ENCODE results near the gene NQO2.
"Not testable (repeated sequence)": the region's sequence is repeated elsewhere in the genome, so short reads cannot be mapped to it uniquely, and the experiment has no call there.

Gene NQO2

DNA sequence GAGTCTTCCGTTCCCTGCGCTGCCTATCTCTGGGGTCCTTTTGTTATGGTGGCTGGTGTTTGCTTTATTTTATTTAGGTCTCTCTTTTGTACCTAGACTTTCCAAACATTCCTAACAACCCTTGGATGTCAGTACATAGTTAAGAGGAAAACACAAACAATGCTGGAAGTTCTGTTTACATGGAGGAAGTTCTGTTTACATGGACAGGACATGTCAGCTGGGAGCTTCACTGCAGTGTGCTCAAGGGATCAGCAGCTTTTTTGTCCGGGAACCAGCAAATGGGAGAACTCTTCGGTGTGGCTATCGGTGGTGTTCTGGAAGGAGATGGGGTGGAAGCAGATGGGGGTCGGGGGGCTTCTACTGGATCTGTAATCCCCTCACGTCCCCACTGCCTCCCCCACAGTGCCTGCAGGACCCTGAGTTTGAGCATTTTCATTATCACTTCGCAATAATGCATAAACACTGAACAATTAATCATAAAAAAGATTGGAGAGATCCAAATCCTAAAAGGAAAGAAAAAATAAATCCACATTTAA lies 31.0 kb upstream of the NQO2 start:
- DNase-seq: no peak
- in situ Hi-C loops (cut with MboI; ENCODE audit: low pct_unique_long_range_greater_than_20kb, low sequenced_read_pairs): no loop called here

DNA sequence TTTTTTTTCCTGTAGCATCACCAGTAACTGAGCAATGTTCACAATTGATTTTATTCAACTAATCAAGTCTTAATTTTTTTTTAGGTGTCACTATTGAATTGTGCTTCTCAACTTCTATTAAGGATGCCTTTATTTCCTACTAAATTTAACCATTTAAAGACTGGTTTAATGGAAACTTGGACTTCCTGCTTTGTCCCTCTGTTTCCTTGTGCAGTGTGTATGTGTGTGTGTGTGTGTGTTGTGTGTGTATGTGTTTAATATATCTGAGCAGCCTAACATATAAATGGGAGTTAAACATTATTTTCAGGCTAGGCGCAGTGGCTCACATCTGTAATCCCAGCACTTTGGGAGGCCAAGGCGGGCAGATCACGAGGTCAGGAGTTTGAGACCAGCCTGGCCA lies 30.1 kb upstream of the NQO2 start:
- in situ Hi-C loops (cut with MboI; ENCODE audit: low pct_unique_long_range_greater_than_20kb, low sequenced_read_pairs): no loop called here
- DNase-seq: no peak

DNA sequence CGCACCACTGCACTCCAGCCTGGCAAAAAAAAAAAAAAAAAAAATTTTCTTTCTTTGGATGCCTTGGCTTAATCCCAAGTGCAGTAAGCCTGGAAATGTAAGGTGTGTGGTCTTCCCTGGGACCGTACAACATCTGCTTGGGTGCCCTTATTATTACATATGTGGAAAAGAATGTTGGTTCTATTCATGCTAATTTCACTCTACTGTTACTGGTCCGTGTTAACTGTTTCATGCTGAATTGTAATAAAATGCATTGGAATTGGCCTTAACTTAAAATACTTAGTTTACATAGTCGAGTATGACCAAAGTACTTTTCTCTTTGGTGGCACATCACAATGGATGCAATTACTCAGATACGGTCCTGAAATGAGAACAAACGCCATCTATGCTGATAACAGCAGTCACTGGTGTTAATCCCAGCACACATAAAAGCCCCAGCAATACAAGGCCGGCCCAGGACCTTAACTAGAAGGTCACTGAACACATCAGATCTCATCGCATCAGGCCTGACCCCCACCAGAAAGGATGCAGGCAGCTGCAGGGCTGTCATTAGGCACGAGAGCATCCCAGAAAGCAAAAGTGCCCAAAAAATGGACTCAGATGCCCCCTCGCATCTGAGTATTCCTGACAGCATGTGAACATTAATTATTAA lies 29.5 kb upstream of the NQO2 start:
- in situ Hi-C loops (cut with MboI; ENCODE audit: low pct_unique_long_range_greater_than_20kb, low sequenced_read_pairs): no loop called here
- no peak for DNase-seq

DNA sequence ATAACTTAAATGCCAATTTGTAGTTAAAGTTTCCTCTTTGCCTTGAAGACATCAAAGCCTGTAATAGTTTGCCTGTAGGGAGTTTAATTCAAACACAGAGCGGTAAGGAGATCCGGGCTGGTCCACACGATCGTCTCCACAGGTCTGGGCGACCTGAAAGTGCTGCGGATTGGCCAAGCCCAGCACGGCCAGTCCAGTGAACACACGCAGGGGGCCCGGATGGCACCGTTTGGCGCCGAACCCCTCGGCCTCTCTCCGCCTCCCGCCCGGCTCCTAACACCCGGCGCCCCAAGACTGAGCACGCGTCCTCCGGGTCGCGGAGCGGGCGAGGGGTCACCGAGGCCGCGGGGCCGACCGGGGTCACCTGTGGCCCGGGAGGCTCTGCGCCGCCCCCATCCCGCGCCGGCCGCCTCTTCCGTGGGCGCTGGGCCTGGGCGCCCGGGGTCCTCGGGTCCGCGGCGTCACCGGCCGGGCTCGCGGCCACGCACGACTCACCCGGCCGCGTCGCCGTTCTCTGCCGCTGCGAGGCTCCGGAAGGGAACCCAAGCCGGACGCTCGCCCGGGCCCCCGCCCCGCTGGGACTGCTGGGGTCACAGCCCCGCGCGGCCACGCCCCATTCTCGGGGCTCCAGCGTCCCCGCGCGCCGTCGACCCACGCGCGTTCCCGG lies 28.8 kb upstream of the NQO2 start:
- DNase-seq: peak; percentile 39
- in situ Hi-C loops (cut with MboI; ENCODE audit: low pct_unique_long_range_greater_than_20kb, low sequenced_read_pairs): no loop called here

DNA sequence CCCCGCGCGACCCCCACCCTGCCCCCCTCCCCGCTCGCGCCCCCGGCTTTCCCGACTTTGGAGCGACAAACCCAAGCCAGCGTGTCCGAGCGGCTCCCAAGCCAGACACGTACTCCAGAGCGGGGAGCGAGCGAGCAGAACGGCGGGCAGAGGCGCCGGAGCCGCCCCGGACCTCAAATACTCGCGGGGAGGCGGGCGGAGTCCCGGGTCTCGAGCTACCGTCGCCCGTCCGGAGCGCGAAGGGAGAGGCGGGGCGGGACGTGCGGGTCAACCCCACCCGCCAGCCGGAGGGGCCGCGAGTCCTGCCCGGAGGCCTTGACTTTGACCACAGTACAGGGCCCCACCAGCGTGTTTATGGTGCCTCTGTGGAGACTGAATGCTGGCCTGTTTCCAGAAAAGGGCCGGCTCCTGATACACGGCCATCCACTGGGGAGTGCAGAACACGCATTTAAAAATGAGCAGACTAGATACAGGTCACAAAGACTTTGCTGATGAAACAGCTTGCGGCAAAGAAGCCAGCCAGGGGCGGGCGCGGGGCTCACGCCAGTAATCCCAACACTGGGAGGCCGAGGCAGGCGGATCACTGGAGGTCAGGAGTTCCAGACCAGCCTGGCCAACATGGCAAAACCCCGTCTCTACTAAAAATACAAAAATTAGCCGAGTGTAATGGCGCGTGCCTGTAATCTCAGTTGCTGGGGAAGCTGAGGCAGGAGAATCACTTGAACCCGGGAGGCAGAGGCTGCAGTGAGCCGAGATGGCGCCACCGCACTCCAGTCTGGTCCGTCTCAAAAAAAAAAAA lies 28.1 kb upstream of the NQO2 start, which contains the start of gene SERPINB6:
SERPINB6 (minus strand) TSS at position 148 of the 799 bp plus-strand sequence. CDS start 12,235 bp downstream, outside the sequence.
- in situ Hi-C loops (cut with MboI; ENCODE audit: low pct_unique_long_range_greater_than_20kb, low sequenced_read_pairs): no loop called here

DNA sequence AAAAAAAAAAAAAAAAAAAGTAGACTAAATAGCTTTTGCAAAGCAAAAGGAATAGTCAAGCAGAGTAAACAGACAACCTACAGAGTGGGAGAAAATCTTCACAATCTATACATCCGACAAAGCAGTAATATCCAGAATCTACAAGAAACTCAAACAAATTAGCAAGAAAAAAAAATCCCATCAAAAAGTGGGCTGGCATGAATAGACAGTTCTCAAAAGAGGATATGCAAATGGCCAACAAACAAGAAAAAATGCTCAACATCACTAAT lies 27.5 kb upstream of the NQO2 start:
- in situ Hi-C loops (cut with MboI; ENCODE audit: low pct_unique_long_range_greater_than_20kb, low sequenced_read_pairs); DNase-seq: not testable (repeated sequence)

More for the DNA sequence above, 28.1 kb upstream of the NQO2 start, which contains the start of gene SERPINB6:
- DNase-seq: peak; percentile 63

DNA sequence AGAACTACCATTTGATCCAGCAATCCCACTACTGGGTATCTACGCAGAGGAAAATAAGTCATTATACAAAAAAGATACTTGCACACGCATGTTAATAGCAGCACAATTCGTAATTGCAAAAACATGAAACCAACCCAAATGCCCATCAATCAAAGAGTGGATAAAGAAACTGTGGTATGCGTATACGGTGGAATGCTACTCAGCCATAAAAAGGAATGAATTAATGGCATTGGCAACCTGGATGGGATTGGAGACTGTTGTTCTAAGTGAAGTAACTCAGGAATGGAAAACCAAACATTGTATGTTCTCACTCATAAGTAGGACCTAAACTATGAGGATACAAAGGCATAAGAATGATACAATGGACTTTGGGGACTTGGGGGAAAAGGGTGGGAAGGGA lies 27.0 kb upstream of the NQO2 start:
- DNase-seq; in situ Hi-C loops (cut with MboI; ENCODE audit: low pct_unique_long_range_greater_than_20kb, low sequenced_read_pairs): not testable (repeated sequence)

DNA sequence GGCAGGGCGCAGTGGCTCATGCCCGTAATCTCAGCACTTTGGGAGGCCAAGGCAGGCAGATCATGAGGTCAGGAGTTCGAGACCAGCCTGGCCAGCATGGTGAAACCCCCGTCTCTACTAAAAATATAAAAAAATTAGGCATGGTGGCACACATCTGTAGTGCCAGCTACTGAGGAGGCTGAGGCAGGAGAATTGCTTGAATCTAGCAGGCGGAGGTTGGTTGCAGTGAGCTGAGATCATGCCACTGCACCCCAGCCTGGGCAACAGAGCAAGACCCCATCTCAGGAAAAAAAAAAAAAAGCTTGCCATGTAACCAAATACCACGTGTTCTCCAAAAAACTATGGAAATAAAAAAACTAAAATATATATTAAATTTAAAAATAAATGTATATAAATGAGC lies 26.5 kb upstream of the NQO2 start:
- DNase-seq; in situ Hi-C loops (cut with MboI; ENCODE audit: low pct_unique_long_range_greater_than_20kb, low sequenced_read_pairs): not testable (repeated sequence)

DNA sequence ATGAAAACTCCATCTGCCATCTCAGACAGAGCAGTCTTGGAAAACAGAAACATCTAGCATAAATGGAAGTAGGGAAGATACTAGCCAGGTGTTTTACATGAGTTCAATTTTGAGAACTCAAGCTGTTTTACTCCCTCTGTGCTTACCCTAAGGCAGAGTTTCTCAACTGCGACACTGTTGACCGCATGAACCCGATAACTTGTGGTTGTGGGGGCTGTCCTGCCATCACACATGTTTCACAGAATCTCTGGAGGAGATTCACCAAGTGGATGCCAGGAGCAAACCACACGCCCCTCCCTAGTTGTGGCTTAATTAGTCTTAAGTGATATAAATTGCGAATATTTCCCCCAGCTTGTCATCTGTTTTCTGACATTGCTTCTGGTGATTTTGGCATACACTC lies 26.0 kb upstream of the NQO2 start:
- in situ Hi-C loops (cut with MboI; ENCODE audit: low pct_unique_long_range_greater_than_20kb, low sequenced_read_pairs): no loop called here
- DNase-seq: peak; percentile 85

DNA sequence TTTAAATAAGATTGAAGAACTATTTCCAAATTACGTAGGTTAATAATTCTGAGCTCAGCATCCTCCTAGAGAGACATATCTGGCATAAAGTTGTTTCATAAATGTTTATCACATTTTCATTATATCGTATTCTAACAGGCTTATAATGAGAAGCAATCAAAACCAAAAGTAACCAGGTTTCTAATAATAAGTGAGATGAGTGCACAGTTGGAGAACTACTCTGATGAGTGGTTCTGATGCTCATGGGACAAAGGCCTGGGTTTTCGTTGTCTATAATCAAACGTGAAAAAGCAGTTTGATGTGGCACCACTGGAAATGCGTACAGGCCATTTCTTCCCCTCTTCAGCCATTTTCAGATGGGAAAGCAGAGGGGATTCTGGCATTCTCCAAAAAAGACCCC lies 23.6 kb upstream of the NQO2 start:
- DNase-seq: no peak
- in situ Hi-C loops (cut with MboI; ENCODE audit: low pct_unique_long_range_greater_than_20kb, low sequenced_read_pairs): loop anchor here (25.0 kb wide), 1 partner anchor 1036 kb away; a partner anchor contains a TSS

DNA sequence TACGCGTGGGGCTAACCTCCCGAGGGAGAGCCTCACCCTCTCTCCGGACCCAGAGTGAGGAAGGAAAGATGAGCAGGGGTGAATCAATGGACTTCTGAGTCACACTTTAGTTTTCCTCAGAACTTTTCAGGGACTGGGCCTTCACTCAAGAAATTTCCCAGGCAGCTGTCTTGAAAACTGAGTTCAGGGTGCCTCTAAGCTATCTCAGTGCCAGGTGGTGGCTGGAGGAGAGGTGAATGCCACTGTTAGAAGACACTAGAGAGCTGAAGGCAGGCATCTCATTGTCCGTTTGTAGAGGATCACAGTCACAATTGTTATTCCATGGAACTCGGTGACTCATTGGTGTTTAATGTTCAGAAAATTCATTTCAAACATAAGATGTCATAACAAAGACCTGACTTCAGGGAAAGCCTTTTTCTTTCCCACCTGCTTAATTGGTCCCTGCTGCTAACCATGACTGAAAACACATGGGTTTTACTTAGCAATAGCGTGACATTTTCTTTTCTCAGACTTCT lies 23.1 kb upstream of the NQO2 start:
- in situ Hi-C loops (cut with MboI; ENCODE audit: low pct_unique_long_range_greater_than_20kb, low sequenced_read_pairs): loop anchor here (25.0 kb wide), 1 partner anchor 1036 kb away; a partner anchor contains a TSS
- no peak for DNase-seq

DNA sequence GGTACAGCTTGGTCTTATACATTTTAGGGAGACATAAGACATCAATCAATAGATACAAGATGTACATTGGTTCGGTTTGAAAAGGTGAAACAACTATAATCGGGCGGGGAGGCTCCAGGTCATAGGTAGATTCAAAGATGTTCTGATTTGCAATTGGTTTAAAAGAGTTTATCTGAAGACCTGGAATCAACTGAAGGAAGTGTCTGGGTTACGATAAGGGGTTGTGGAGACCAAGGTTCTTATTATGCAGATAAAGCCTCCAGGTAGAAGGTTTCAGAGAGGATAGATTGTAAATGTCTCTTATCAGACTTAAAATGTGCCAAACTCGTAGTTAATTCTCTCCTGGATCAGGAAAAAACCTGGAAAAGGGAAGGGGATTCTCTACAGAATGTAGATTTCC lies 22.4 kb upstream of the NQO2 start:
- in situ Hi-C loops (cut with MboI; ENCODE audit: low pct_unique_long_range_greater_than_20kb, low sequenced_read_pairs): loop anchor here (25.0 kb wide), 1 partner anchor 1035 kb away; a partner anchor contains a TSS
- DNase-seq: no peak

DNA sequence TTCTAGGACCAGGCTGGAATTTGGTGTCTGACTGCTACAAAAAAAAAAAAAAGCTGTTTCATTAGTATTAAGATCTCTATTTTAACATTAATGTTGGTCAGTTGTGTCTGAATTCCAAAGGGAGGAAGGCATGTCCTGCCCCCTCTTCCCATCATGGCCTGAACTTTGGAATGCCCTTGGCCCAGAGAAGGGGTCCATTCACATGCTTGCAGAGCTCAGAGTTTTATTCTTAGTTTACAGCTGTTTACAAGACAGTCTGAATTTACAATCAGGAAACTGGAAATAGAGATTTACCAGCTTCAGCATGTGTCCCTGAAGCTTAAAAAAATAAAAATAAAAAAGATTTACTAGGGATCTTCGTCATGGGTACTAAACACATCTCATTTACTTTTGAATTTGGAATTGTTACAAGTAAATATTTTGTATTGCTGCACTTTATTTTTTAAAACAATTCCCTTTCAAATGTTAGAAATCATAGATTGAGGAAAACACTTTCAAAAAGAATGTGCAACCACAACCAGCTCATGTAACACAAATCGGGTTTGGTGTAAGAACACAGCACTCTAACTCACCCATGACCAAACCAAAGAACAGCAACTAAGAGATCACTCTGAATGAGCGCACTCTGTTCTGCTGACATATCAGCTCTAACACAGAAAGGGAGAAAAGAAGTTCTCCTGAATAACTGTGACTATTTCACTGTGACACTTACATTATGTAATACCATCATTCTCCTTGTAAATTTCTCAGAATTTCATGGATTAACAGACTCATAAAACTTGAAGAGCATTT lies 21.7 kb upstream of the NQO2 start:
- no peak for DNase-seq
- in situ Hi-C loops (cut with MboI; ENCODE audit: low pct_unique_long_range_greater_than_20kb, low sequenced_read_pairs): loop anchor here (25.0 kb wide), 1 partner anchor 1034 kb away; a partner anchor contains a TSS

DNA sequence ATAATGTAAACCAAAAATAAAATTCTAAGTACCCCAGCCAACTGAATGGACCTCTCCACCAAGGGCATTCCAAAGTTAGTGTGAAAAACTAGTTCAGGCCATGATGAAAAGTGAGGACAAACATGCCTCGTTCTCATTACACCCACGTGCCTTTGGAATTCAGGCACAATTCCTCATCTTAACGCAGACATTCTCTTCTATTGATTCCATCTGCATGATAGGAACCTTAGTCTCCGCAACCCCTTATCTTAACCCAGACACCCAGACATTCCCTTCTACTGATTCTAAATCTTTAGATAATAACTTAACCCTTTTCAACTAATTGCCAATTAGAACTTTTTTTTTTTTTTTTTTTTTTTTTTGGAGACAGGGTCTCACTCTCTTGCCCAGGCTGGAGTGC lies 20.8 kb upstream of the NQO2 start:
- in situ Hi-C loops (cut with MboI; ENCODE audit: low pct_unique_long_range_greater_than_20kb, low sequenced_read_pairs): loop anchor here (25.0 kb wide), 1 partner anchor 1033 kb away; a partner anchor contains a TSS

DNA sequence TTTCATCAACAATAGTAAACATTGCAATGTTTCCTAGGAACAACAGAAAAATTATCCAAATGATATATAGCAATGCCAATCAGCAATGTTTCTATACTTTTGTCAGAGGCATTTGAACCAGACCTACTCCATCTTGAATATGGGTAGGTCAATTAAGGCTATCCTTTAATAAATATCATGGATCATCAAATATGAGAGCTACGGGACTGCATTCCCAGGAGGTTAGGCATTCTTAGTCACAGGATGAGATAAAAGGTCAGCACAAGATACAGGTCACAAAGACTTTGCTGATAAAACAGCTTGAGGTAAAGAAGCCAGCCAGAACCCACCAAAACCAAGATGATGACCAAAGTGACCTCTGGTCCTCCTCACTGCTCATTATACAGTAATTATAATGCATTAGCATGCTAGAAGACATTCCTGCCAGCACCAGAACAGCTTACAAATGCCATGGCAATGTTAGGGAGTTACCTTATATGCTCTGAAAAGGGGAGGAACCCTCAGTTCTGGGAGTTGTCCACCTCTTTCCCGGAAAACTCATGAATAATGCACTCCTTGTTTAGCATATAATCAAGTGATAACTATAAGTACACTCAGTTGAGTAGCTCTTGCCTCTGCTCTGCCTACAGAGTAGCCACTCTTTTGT lies 19.8 kb upstream of the NQO2 start:
- no peak for DNase-seq
- in situ Hi-C loops (cut with MboI; ENCODE audit: low pct_unique_long_range_greater_than_20kb, low sequenced_read_pairs): loop anchor here (25.0 kb wide), 1 partner anchor 1032 kb away; a partner anchor contains a TSS

More for the DNA sequence above, 20.8 kb upstream of the NQO2 start:
- DNase-seq: no peak

DNA sequence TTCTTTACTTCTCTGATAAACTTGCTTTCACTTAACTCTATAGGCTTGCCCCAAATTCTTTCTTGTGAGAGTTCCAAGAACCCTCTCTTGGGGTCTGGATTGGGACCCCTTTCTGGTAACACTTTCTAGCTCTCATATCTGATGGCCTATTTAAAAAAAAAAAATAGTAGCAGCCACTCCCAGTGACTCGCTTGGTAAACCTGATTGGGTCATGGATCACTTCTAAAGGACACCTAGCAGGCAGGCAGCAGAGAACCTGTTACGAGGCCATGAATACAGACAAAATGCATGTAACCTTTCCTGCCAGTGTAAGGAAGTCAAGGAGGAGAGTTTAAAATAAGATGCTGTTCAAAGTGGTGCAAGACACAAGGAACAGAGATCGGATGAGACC lies 19.2 kb upstream of the NQO2 start:
- in situ Hi-C loops (cut with MboI; ENCODE audit: low pct_unique_long_range_greater_than_20kb, low sequenced_read_pairs): loop anchor here (25.0 kb wide), 1 partner anchor 1032 kb away; a partner anchor contains a TSS
- DNase-seq: no peak

DNA sequence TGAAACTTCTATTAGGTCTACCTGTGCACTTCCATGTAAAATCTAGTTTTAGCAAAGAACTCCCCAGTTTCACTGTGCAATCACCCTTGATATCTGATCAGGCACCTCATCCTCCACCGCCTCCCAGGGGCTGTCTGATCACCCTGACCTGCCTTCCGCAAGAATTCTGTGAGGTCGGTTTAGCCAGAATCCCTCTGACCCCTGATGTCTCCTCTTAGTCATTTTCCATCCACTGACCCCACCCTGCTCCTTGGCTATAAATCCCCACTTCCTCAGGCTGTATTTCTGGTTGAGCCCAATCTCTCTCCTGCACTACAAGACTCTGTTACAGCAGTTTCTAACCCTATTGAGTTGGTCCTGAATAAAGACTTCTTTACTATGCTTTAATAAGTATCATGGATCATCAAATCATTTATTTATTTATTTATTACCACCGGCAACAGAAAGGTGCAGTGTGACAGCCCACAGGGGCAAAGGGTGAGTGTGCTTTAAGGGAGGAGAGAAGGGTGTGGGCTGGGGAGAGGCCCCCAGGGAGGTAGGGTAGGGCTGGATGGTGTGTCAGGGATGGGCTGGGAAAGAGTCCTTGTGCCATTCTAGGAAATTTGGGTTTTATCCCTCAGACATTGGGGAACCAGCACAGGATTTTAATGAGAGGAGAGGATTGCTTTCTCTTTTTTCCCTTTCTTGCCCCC lies 17.1 kb upstream of the NQO2 start:
- no peak for DNase-seq
- in situ Hi-C loops (cut with MboI; ENCODE audit: low pct_unique_long_range_greater_than_20kb, low sequenced_read_pairs): loop anchor here (25.0 kb wide), 1 partner anchor 1030 kb away; a partner anchor contains a TSS

Measured in KBM-7 (cell line).